GM15510 (cell line): ENCODE measurements around the gene THAP8.

ENCODE experiments used
- POLR2A ChIP-seq: IDR thresholded peaks from 3 replicates; pipeline ENCODE4 v1.6.1; 2011; ENCODE audit warnings: borderline replicate concordance; ENCODE audit not compliant: insufficient read length; ENCODE audit errors: extremely low read depth

Gene THAP8

DNA sequence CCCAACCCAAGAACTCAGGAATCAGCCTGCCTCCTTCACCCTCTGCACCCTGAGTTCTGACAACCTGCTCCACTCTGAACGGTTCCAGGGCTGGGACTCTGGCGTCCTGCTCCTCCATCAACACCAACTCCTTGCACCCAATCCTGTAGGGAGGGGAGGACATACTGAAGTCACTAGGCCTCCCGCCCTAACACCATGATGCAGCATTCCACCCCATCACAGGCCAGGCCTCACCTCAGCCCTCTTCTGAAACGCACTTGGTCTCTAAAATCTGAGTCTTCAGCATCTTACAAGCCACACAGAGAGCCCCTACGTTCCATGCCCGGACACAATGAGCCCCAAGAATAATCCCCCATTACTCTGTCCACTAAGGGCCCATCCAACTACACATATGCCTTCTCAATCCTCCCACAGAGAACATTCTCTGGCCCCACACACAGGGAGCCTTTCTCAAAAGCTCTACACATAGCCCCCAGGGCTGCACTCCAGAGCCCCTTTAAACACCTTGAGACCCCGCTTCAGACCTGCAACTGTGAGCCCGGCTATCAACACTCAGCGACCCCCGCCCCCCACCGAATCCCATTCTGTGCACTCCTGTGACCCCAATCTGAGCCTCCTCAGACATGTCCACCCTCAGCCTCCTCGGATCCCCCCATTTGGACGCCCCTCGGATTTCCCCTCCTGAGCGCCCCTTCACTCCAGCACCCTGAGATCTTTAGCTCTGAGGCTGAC lies 40.6 kb downstream of the THAP8 start:
- no peak for TF ChIP-seq POLR2A

DNA sequence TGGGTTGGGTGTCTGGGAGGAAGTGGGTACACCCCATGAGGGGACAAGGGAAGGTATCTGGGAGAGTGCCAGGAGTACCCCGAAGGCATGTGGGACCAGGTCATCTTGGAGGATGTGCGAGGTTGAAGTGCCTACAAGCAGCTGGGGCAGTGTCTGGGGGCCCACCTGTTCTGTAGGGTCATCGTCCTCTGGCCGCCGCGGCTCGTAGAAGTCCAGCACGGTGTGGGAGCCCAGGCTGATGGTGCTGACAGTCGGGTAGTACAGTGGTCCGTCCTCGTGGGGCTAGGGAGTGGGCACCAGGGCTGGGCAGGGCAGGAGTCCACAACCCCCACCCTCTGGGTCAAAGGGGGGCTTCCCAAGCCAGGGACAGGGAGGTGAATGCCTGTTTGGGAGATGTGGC lies 43.7 kb downstream of the THAP8 start:
- no peak for TF ChIP-seq POLR2A

DNA sequence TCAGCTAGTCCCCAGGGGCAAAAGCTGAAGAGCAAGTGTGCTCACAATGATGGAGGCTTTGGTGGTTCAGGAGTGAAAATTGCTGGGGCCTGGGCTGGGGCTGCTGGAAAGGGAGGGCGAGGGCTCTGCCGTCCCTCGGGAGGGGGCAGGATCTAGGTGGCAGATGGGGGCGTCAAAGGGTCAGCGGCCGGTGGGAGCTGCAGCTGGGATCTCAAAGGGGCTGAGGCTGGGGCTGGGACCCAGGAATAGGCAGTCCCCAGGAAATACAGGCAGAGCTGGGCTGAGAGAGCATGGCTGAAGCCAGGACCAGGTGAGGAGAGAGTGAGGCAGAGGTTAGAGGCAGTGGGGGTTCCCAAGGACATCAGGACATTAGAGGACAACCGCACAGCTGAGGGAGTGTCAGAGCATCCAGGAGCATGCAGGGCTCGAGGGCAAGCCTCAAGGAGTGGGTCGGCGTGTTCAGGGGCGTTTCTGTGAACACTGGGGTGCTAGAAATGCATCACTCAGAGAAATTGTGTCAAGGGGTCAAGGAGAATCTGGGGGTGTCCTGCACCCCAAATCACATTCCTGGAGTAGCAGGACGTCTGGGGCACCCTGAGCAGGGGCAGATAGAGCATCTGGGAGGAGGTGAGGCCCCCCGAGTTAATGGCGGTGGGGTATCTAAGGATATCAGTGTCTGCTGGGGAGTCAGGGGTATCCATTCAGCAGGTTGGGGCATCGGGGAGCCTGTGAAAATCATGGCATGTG lies 44.3 kb downstream of the THAP8 start:
- no peak for TF ChIP-seq POLR2A

DNA sequence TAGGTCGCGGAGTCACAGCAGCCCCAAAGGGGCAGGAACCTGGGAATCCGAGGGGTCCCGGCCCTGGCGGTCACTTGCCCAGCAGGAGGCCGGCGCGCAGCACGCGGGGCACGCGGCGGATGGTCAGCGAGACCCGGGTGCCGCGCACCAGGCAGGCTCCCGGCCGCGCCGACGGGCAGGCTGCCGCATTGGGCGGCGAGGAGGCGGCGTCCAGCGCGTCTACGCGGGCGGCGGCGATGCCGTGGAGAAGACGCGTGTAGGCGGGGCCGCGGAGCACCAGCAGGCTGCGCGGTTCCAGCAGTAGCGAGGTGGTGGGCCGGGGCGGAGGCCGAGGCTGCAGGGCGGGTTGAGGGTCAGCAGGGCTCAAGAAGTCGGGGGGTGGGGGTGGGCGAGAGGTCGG lies 44.9 kb downstream of the THAP8 start:
- peak; percentile 51 for TF ChIP-seq POLR2A

DNA sequence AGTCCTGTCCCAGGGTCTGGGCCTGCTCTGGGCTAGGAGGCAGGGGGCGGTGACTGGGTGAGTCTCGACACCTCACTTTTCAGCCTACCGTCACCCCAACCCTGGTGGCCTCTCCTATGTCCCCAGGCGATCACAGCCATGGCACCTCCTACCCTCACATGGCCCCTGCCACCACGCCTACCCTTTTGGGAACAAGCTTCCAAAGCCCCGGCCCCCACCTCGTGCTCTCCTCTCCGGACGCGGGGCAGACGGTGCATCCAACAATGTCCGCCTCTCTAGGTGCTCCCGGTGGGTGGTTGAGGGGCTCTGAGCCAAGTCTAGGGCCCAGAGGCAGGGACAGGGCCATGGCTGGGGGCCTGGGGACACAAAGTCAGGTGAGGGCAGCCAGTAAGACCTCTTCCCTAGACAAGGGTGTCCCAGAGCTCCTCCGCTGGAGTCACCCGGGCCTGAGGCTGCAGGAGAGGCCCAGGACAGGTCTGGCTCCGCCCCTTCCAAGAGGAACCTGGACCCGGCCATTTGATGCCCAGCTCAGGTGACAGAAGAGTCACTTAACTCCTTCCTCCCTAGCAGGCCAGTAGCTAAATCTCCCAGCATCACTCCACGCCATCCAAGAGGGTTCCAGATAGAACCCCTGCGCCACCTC lies 45.6 kb downstream of the THAP8 start, which contains the start of gene SYNE4:
Gene SYNE4, minus strand, starts transcription at position 478 of the 643 bp plus-strand sequence. Its CDS starts 132 bp downstream, at position 346.
- TF ChIP-seq POLR2A, result no peak

DNA sequence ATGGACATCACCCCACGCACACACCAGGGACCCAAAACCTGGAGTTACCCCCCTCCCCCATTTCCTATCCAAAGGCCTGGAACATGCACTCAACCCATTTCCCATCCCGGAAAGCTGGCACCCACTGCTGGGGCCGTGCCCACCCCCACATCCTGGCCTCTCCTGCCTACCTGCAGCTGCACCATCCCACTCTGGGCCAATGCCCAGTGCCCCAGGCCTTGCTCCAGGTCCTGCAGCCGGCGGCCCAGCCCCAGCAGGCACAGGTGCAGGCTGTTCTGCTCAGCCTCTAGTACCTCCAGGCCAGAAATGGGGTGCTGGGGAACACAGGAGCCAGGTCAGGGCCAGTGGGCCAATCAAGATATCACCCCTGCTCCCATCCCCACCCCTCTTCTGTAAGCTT lies 47.1 kb downstream of the THAP8 start:
- TF ChIP-seq POLR2A, result no peak

DNA sequence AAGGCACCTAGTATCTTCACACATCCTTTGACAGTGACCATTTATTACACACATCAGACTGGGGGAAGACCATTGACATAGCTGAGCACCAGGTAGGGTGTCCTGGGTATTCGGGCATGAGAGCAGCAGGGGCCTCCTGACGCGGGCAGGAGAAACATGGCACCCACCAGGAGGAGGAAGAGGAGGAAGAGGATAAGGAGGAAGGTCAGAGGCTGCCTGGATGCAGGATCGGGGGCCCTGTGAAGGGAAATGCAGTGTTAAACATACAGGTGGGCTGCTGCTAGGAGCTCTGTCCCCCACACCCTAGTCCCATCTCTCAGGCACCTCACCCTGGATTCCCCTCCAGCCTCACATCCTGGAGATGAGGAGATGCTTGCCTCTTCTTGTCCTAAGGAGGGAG lies 50.8 kb downstream of the THAP8 start:
- TF ChIP-seq POLR2A, result no peak

DNA sequence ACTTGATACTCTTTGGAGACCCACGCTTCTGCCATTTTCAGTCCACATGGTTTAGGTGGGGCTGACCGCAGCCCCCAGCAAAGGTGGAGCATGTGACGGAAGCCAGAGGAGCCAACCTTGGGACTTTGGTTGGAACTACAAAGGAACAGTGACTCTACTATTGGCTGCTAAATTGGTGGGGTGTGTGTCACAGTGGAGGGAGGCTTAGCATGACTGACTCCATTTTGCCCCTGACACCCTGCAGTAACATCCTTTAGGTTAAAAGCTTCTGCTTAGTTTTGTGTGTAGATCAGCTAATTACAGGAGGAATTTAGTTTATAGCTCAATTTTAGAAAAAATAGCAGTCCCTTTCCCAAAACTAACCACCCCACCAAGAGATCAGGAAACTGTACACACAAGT lies 52.5 kb downstream of the THAP8 start:
- TF ChIP-seq POLR2A, result no peak

DNA sequence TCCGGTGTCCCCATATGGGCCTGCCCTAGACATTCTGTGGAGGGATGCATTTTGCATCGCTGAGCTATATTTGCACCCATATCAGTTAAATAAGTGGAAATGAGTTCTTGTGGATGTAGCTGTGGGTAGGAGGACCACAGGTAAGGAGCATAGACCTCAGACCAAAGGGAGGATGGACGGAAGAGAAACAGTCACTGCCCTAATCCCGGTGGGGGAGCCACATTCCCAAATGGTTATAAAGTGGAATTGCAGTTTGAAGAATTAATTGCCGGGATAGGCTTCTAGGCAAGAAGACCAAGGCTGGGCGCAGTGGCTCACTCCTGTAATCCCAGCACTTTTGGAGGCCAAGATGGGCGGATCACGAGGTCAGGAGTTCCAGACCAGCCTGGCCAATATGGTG lies 57.3 kb downstream of the THAP8 start:
- TF ChIP-seq POLR2A, result no peak

DNA sequence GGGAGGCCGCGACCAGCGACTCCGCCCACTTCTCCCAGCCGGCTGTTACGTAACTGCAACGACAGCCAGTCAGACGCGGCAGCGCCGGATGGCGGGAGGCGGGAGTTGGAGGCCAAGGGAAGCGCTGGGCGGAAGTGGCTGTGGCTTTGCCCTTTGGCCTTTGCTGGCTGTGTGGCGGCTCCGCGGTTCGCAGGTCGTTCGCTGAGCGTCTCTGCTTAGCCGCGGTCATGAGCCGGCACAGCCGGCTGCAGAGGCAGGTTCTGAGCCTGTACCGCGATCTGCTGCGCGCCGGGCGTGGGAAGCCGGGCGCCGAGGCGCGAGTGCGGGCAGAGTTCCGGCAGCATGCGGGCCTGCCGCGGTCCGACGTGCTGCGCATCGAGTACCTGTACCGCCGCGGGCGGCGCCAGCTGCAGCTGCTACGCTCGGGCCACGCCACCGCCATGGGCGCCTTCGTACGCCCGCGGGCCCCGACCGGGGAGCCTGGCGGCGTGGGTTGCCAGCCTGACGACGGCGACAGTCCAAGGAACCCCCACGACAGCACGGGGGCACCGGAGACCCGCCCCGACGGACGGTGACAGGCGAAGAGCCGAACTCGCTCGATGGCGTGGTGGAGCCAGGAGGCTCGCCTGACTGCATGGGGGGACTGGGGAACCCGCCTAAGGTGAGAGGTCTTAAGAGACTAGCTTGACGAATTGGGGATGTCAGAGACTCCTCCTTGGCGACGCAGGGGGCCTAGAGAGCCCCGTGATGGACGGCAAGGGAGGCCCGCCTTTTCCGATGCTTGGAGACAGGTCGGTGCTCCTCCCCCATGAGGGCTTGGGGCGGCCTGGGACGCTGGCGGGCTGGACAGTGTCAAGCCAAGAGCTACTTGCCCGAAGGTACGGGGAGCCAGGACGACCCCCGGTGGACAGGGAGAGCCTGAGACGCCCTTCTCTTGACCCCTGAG lies 58.8 kb downstream of the THAP8 start, which contains the start of gene SDHAF1:
Gene SDHAF1, plus strand, starts transcription at position 141 of the 946 bp plus-strand sequence. Its CDS starts 87 bp downstream, at position 228.
- peak; percentile 76 for TF ChIP-seq POLR2A

DNA sequence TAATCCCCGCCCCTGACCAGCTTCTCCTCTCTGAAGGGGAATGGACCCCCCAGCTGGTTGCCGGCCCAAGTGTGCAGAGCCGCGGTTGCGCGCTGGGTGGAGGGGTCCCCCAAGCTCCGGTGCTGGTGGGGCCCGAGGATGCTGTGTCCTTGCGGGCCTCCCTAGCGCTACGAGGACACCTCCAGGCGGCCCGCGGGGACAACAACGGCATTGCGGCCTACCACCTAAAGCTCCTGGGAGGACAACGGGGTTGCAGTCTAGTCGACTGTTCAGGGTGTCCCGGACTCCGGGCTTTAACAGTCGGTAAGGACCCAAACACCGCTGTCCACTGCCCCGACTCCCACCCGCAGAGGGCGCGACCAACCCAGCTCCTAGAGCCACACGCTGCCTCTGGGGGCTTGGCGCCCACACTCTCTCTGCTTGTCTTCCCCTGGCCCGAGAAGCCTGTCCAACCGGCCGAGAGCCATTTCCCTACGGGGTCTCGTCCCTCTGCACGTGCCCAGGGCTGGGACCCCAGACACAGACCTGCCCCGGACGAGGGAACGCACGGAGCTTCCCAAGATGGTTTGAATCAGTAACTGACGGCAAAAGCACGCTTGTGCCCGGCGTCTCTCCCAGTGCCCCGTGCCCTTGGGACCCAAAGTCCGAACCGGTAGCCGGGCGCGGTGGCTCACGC lies 60.0 kb downstream of the THAP8 start:
- TF ChIP-seq POLR2A, result no peak

DNA sequence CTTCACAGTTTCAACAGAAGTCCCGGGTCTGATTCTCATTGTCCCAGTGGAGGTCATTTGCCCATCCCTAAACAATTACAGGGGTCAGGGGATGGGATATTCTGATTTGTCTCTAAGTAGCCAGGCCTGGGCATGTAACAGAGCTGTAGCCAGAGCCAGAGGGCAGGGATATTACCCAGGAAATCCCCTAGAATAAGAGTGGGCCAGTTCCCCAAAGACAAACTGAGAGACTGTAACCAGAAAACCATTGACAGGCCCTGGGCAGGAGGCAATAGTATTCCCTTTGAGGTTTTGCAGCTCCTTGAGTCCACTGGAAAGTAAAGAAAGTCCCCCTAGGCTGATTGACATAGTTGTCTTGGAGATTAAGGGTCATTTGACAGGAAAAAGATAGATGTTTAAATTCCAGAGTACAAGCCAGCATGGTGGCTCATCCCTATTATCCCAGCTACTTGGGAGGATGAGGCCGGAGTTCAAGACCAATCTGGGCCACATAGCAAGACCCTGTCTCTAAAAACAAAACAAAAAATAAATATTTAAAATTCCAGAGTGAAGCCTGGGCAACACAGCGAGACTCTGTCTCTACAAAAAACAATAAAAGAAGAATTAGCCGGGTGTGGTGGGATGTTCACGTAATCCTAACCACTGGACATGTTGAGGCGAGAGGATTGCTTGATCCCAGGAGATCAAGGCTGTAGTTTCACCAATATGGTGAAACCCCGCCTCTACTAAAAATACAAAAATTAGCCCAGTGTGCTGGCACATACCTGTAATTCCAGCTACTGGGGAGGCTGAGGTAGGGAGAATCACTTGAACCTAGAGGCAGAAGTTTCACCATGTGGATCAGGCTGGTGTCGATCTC lies 60.9 kb downstream of the THAP8 start:
- no peak for TF ChIP-seq POLR2A
